ENCODE measurements around the gene MUC5AC. TPM values are rescaled to one million over a fixed set of nuclear protein-coding genes. Genes with fewer than 3 reads are reported as not detected.

The MUC5AC gene
- total RNA-seq (2014; rRNA removed; shearing (Covaris generic)) (not detected in 2 replicates), total RNA-seq (2022) (not detected in 2 replicates), Bru-seq, nascent RNA (not detected), BruChase-seq, experiment 1, labeled RNA remaining after a 6-hour chase (not detected), BruChase-seq, experiment 2, labeled RNA remaining after a 2-hour chase (not detected)
- long read RNA-seq, result 0 reads

DNA sequence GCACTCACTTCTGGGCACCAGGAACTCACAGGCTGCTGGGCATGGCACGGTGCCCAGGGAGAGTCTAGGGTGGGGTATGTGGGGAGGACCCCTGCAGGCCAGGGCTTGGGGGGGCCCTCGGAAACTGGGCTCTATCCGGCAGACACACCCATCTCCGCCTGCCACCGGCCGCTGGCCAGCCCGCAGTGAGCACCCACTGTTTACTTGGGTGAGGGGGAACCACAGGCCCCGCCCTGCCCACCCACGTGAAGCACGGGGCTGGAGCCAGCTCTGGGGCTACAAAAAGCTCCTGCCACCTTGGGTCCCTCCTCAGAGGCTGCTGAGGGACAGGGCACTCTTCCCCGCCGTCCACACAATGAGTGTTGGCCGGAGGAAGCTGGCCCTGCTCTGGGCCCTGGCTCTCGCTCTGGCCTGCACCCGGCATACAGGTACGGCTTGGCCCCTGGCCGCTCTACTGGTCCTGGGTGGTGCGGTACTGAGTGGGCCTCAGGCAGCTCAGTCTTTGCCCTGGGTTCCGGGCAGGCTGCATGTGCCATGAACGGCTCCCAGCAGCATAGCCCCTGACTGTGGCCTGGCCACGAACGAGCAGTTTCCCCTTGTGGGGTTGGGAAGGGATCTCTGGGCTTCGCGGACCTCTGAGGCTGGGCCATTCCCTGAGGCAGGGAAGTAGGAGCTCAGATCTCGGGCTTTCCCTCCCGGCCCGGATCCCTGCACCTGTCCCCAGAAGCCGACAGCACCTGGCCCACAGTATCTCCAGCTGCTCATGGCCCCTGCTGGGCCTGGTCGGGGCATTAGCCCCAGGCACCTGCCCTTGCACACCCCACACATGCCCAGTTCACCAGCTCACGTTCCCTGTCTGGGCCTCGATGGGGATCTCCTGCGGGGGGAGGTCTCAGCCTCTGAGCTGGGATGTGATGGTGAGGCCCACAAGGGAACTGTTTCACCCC lies at the start of gene MUC5AC:
TSS of gene MUC5AC (plus strand) at position 309 of the 947 bp plus-strand sequence. CDS start at position 356, 47 bp downstream.
- no peaks in the 10 kb centered on the region for H3K36me3 ChIP-seq (ENCODE audit: insufficient read depth, low read length)
- CTCF ChIA-PET (ENCODE audit: unreplicated experiment), result no interaction called here
- H3K4me2 ChIP-seq (ENCODE audit: low read length), result no peak within 1 kb of the TSS
- POLR2A ChIA-PET, result no interaction called here
- no peak for DNase-seq (ENCODE audit: low spot score)
- TF ChIP-seq EZH2phosphoT487 (IDR thresholded peaks at IDR 0.05; ENCODE audit: borderline replicate concordance, low read depth, low read length), result no peak
- TF ChIP-seq, protein P1, sequence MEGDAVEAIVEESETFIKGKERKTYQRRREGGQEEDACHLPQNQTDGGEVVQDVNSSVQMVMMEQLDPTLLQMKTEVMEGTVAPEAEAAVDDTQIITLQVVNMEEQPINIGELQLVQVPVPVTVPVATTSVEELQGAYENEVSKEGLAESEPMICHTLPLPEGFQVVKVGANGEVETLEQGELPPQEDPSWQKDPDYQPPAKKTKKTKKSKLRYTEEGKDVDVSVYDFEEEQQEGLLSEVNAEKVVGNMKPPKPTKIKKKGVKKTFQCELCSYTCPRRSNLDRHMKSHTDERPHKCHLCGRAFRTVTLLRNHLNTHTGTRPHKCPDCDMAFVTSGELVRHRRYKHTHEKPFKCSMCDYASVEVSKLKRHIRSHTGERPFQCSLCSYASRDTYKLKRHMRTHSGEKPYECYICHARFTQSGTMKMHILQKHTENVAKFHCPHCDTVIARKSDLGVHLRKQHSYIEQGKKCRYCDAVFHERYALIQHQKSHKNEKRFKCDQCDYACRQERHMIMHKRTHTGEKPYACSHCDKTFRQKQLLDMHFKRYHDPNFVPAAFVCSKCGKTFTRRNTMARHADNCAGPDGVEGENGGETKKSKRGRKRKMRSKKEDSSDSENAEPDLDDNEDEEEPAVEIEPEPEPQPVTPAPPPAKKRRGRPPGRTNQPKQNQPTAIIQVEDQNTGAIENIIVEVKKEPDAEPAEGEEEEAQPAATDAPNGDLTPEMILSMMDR (conservative IDR thresholded peaks at IDR 0.05; ENCODE audit: low read length), result no peak
- no peaks in the 10 kb centered on the region for H3K79me2 ChIP-seq (ENCODE audit: insufficient read depth, low read depth, low read length)
- no peak within 1 kb of the TSS for H3K27ac ChIP-seq (ENCODE audit: low read depth, low read length, poor library complexity, severe bottlenecking)
- no peak within 1 kb of the TSS for H2AFZ ChIP-seq (ENCODE audit: low read length)
- no peak within 1 kb of the TSS for H3K4me3 ChIP-seq (ENCODE audit: low read depth, low read length, poor library complexity, severe bottlenecking)
- intact Hi-C loops (cut with micrococcal nuclease; ENCODE audit: unreplicated experiment), result no loop called here
- BruUV-seq (replicated peaks), result no TSS peak
- H4K20me1 ChIP-seq (ENCODE audit: insufficient read depth, low read length), result no peaks in the 10 kb centered on the region
- no peaks in the 10 kb centered on the region for H3K4me1 ChIP-seq (ENCODE audit: insufficient read depth, low read length, poor library complexity, severe bottlenecking)
- no peaks in the 10 kb centered on the region for H3K9me2 ChIP-seq (ENCODE audit: insufficient read depth, low read length)
- peaks cover 7% of the 10 kb centered on the region; the same call in 1 of the 2 replicates for H3K9me3 ChIP-seq (ENCODE audit: low read length)

GRCh38 chr11:1108246-1108900 lies 49.4 kb upstream of the MUC5AC start:
- BruUV-seq (replicated peaks), result no TSS peak
- H3K27ac ChIP-seq (ENCODE audit: low read depth, low read length, poor library complexity, severe bottlenecking), result no peak overlapping the region
- intact Hi-C loops (cut with micrococcal nuclease; ENCODE audit: unreplicated experiment), result no loop called here
- H3K4me2 ChIP-seq (ENCODE audit: low read length), result no peak overlapping the region
- no peaks in the 10 kb centered on the region for H3K36me3 ChIP-seq (ENCODE audit: insufficient read depth, low read length)
- H2AFZ ChIP-seq (ENCODE audit: low read length), result no peak overlapping the region
- no peaks in the 10 kb centered on the region for H3K9me2 ChIP-seq (ENCODE audit: insufficient read depth, low read length)
- no peaks in the 10 kb centered on the region for H3K4me1 ChIP-seq (ENCODE audit: insufficient read depth, low read length, poor library complexity, severe bottlenecking)
- H3K9me3 ChIP-seq (ENCODE audit: low read length), result no peaks in the 10 kb centered on the region
- no peaks in the 10 kb centered on the region for H4K20me1 ChIP-seq (ENCODE audit: insufficient read depth, low read length)
- no peak overlapping the region for H3K4me3 ChIP-seq (ENCODE audit: low read depth, low read length, poor library complexity, severe bottlenecking)
- ChIA-PET POLR2A (no interaction called here), CTCF (ENCODE audit: unreplicated experiment) (no interaction called here)
- H3K79me2 ChIP-seq (ENCODE audit: insufficient read depth, low read depth, low read length), result no peaks in the 10 kb centered on the region
- TF ChIP-seq EZH2phosphoT487 (IDR thresholded peaks at IDR 0.05; ENCODE audit: borderline replicate concordance, low read depth, low read length), result no peak
- TF ChIP-seq, protein P1 (conservative IDR thresholded peaks at IDR 0.05; ENCODE audit: low read length), result no peak
- DNase-seq (ENCODE audit: low spot score), result no peak

Measured in OCI-LY7 (cell line).